H1 (cell line): Measurements from ENCODE around the gene TAS1R3. TPM values are rescaled to one million over a fixed set of nuclear protein-coding genes. Genes with fewer than 3 reads are reported as not detected.
A peak's percentile ranks its signal among the peaks of the same experiment; 100 is the strongest.

ENCODE experiments used
- CTCF ChIA-PET: fragments of 300-600 bp; sonication (Branson Sonifier 250); formaldehyde crosslinking; loops from one replicate; lab custom pipeline; 2021; ENCODE audit not compliant: partially characterized antibody; lab: Charles Lee
- POLR2A ChIA-PET: fragments of 300-600 bp; sonication (Branson Sonifier 250); formaldehyde crosslinking; loops from one replicate; lab custom pipeline; 2021; ENCODE audit warnings: inconsistent platforms; ENCODE audit not compliant: partially characterized antibody; lab: Charles Lee
- DNase-seq, 2 experiments: peaks; one replicate each; pipeline versions ENCODE4 v3.0.0 to v3.0.0-alpha.2; 2010 to 2022; ENCODE audit warnings: low spot score in 2 of 2, low read depth in 1 of 2, mixed read lengths in 1 of 2
- FAIRE-seq: peaks from 2 replicates; lab custom pipeline; 2011; peaks lifted over from hg19 to GRCh38; lab: Jason Lieb, UNC
- H2AFZ ChIP-seq: 2 replicates; pipeline ENCODE4 v1.8.1; 2012; ENCODE audit warnings: low read length, inconsistent platforms
- H2AK5ac ChIP-seq: 2 replicates; pipeline ENCODE4 v1.6.1; 2013; ENCODE audit warnings: low read depth, low read length
- H2BK120ac ChIP-seq: replicated peaks from 2 replicates; pipeline ENCODE3; 2013; ENCODE audit warnings: low read depth, low read length, inconsistent platforms
- H2BK12ac ChIP-seq: 2 replicates; pipeline ENCODE4 v1.6.1; 2013; ENCODE audit warnings: low read depth, low read length
- H2BK15ac ChIP-seq: 2 replicates; pipeline ENCODE4 v1.6.1; 2013; ENCODE audit warnings: low read length
- H2BK20ac ChIP-seq: 2 replicates; pipeline ENCODE4 v1.6.1; 2013; ENCODE audit warnings: low read length
- H2BK5ac ChIP-seq: 2 replicates; pipeline ENCODE4 v1.6.1; 2013; ENCODE audit warnings: low read depth, low read length
- H3K14ac ChIP-seq: 2 replicates; pipeline ENCODE4 v1.6.1; 2013; ENCODE audit warnings: inconsistent platforms; ENCODE audit not compliant: insufficient read length
- H3K18ac ChIP-seq: 2 replicates; pipeline ENCODE4 v1.6.1; 2013; ENCODE audit warnings: low read length; ENCODE audit errors: extremely low read depth
- H3K23ac ChIP-seq: 2 replicates; pipeline ENCODE4 v1.6.1; 2013; ENCODE audit warnings: inconsistent platforms; ENCODE audit not compliant: insufficient read length
- H3K23me2 ChIP-seq: 2 replicates; pipeline ENCODE4 v1.6.1; 2013; ENCODE audit warnings: low read depth, low read length
- H3K27ac ChIP-seq: 2 replicates; pipeline ENCODE4 v1.6.1; 2011; ENCODE audit warnings: low read depth, low read length, inconsistent platforms
- H3K27me3 ChIP-seq, 4 experiments: replicated peaks in 1 of 4; 1 replicate in 1 of 4; 2 replicates in 3 of 4; pipeline versions ENCODE4 v1.6.1 to v1.8.1; 2011 to 2013; ENCODE audit warnings: low read length in 3 of 4, mild to moderate bottlenecking in 3 of 4, inconsistent platforms in 2 of 4, mixed read lengths in 2 of 4, moderate library complexity in 1 of 4; ENCODE audit not compliant: control insufficient read depth in 3 of 4, insufficient read depth in 3 of 4; ENCODE audit errors: extremely low read depth in 1 of 4
- H3K36me3 ChIP-seq, 4 experiments: 2 replicates each; pipeline versions ENCODE4 v1.6.1 to v1.8.1; 2011 to 2013; ENCODE audit warnings: mild to moderate bottlenecking in 4 of 4, low read length in 3 of 4, moderate library complexity in 2 of 4, control low read depth in 1 of 4, inconsistent platforms in 1 of 4; ENCODE audit not compliant: insufficient read depth in 4 of 4, control insufficient read depth in 2 of 4
- H3K4ac ChIP-seq: replicated peaks from 2 replicates; pipeline ENCODE3; 2013; ENCODE audit warnings: low read length, low read depth, mixed read lengths, inconsistent platforms; ENCODE audit not compliant: insufficient read length
- H3K4me1 ChIP-seq, 4 experiments: replicated peaks in 1 of 4; 1 replicate in 1 of 4; 2 replicates in 3 of 4; pipeline versions ENCODE4 v1.6.1 to v1.8.1; 2011 to 2013; ENCODE audit warnings: low read length in 3 of 4, inconsistent platforms in 2 of 4, mixed read lengths in 1 of 4; ENCODE audit not compliant: insufficient read depth in 4 of 4, control insufficient read depth in 3 of 4
- H3K4me2 ChIP-seq, 2 experiments: 2 replicates each; pipeline versions ENCODE4 v1.6.1 to v1.8.1; 2011 to 2013; ENCODE audit warnings: low read depth in 2 of 2, low read length in 2 of 2, control low read depth in 1 of 2, inconsistent platforms in 1 of 2, mild to moderate bottlenecking in 1 of 2; ENCODE audit not compliant: insufficient read depth in 1 of 2
- H3K4me3 ChIP-seq, 4 experiments: fragments of 200-600, 300-600 bp in 1 of 4; sonication (generic), shearing (Covaris generic), sonication (Bioruptor Twin) in 1 of 4; 2 replicates each; pipeline versions ENCODE4 v1.5.1 to v1.8.1; 2011 to 2016; ENCODE audit warnings: low read length in 4 of 4, low read depth in 3 of 4, control low read depth in 2 of 4, inconsistent platforms in 2 of 4, mild to moderate bottlenecking in 2 of 4, mixed read lengths in 1 of 4, moderate library complexity in 1 of 4; ENCODE audit not compliant: insufficient read depth in 2 of 4; ENCODE audit errors: extremely low read depth in 1 of 4
- H3K56ac ChIP-seq: replicated peaks from 2 replicates; pipeline ENCODE3; 2013; ENCODE audit warnings: low read depth, mild to moderate bottlenecking, mixed read lengths, low read length, inconsistent platforms; ENCODE audit not compliant: insufficient read length
- H3K79me1 ChIP-seq: 2 replicates; pipeline ENCODE4 v1.6.1; 2013; ENCODE audit warnings: low read depth, low read length, control low read depth
- H3K79me2 ChIP-seq, 2 experiments: 2 replicates each; pipeline versions ENCODE4 v1.6.1 to v1.8.1; 2012 to 2013; ENCODE audit warnings: low read length in 2 of 2, mild to moderate bottlenecking in 2 of 2, inconsistent platforms in 1 of 2; ENCODE audit not compliant: insufficient read depth in 2 of 2, control insufficient read depth in 1 of 2
- H3K9ac ChIP-seq, 4 experiments: replicated peaks in 1 of 4; 1 replicate in 1 of 4; 2 replicates in 3 of 4; pipeline versions ENCODE4 v1.6.1 to v1.8.1; 2011 to 2013; ENCODE audit warnings: low read depth in 3 of 4, low read length in 3 of 4, control low read depth in 2 of 4, mild to moderate bottlenecking in 2 of 4, moderate library complexity in 2 of 4, inconsistent platforms in 1 of 4; ENCODE audit errors: extremely low read depth in 1 of 4
- H3K9me3 ChIP-seq, 2 experiments: 2 replicates each; pipeline versions ENCODE4 v1.6.1 to v1.8.1; 2012 to 2013; ENCODE audit warnings: mild to moderate bottlenecking in 2 of 2, moderate library complexity in 2 of 2, control low read depth in 1 of 2, inconsistent platforms in 1 of 2, low read depth in 1 of 2, low read length in 1 of 2, mixed read lengths in 1 of 2; ENCODE audit not compliant: insufficient read depth in 2 of 2
- H4K20me1 ChIP-seq, 2 experiments: replicated peaks in 1 of 2; 2 replicates each; pipeline versions ENCODE3 to v1.8.1; 2011 to 2013; ENCODE audit warnings: inconsistent platforms in 2 of 2, low read length in 2 of 2, mild to moderate bottlenecking in 1 of 2; ENCODE audit not compliant: insufficient read depth in 2 of 2, control insufficient read depth in 1 of 2
- H4K5ac ChIP-seq: 2 replicates; pipeline ENCODE4 v1.6.1; 2013; ENCODE audit warnings: low read length, low read depth, mixed read lengths, inconsistent platforms; ENCODE audit not compliant: insufficient read length
- H4K8ac ChIP-seq: 2 replicates; pipeline ENCODE4 v1.8.0; 2013; ENCODE audit warnings: mild to moderate bottlenecking, moderate library complexity, low read length, inconsistent platforms; ENCODE audit not compliant: insufficient read depth; ENCODE audit errors: extremely low read depth
- H4K91ac ChIP-seq: replicated peaks from 2 replicates; pipeline ENCODE3; 2013; ENCODE audit warnings: low read length, mixed read lengths, inconsistent platforms; ENCODE audit not compliant: insufficient read length
- E2F6 ChIP-seq: IDR thresholded peaks from 2 replicates; pipeline ENCODE4 v1.6.1; 2012; ENCODE audit warnings: inconsistent platforms
- NRF1 ChIP-seq: IDR thresholded peaks from 2 replicates; pipeline ENCODE4 v1.6.1; 2011; ENCODE audit warnings: mild to moderate bottlenecking, low read depth, low read length, improper control_type of control experiment
- TAF7 ChIP-seq: optimal IDR thresholded peaks from 2 replicates; pipeline ENCODE3; 2011; ENCODE audit warnings: low read depth, mild to moderate bottlenecking, inconsistent platforms, low read length, moderate library complexity, borderline replicate concordance
- WGBS, 2 experiments: shearing (Covaris generic) in 1 of 2; methylation state at CpG; one replicate each; pipeline versions ENCODE4 v1.1.6 to v1.1.7; 2013 to 2015; ENCODE audit warnings: low lambda C conversion rate in 2 of 2, mixed read lengths in 2 of 2, inconsistent platforms in 1 of 2, low coverage in 1 of 2, missing lambda C conversion rate in 1 of 2; ENCODE audit not compliant: insufficient replicate concordance in 2 of 2, insufficient coverage in 1 of 2, insufficient read length in 1 of 2; ENCODE audit errors: extremely low coverage in 1 of 2, missing lambda C conversion rate in 1 of 2; 5-methylcytosine and 5-hydroxymethylcytosine counted together
- polyA plus RNA-seq, 7 experiments: library from polyadenylated mRNA; depleted of rRNA in 3 of 7; stranded (reverse) in 5 of 7; unstranded in 2 of 7; fragments of >200 nt in 5 of 7; fragments of 200-250 nt in 2 of 7; gene quantifications; 1 replicate in 5 of 7; 2 replicates in 1 of 7; 4 replicates in 1 of 7; pipeline versions ENCODE4 v1.2.1 to v1.2.3, GENCODE V29; 2011 to 2013; ENCODE audit warnings: missing spikeins in 2 of 7, mixed read lengths in 2 of 7
- total RNA-seq: library from RNA; stranded (reverse); fragmentation: NEBNext Ultra II Directional; extraction: Animal tissue kit (Norgen Biotek cat#: 25700); gene quantifications from 2 replicates; pipeline ENCODE4 v1.2.1, GENCODE V29; 2021

TAS1R3 gene
- total and polyA plus RNA-seq, 2 of the 8 experiments (the other 6 are each of a cell fraction or from before 2014, with no cell fraction given) = 0.03 to 0.19 TPM

- Histone ChIP-seq H3K4ac (no peak overlapping the region), H2BK20ac (no peak overlapping the region), H3K4me1 (peaks cover 0 to 49% (median 33%) of the 10 kb centered on the region in 4 experiments; a peak in 6 of 7 replicates), H2BK12ac (peak overlapping the region; percentile 90; the same call in 1 of the 2 replicates), H3K4me3 (peak overlapping the region; percentile 8 to 48 (median 23); a peak in 5 of 8 replicates), H4K5ac (no peak overlapping the region), H2AK5ac (0 out of 2 replicates have a peak overlapping the region, but pooled peaks have one; percentile 2), H3K56ac (no peak overlapping the region), H3K9me3 (no peaks in the 10 kb centered on the region), H3K27me3 (peaks cover 9 to 17% (median 14%) of the 10 kb centered on the region in 4 experiments), H3K14ac (no peak overlapping the region), H3K36me3 (no peaks in the 10 kb centered on the region), H3K9ac (no peak overlapping the region), H4K20me1 (peaks cover 4 to 15% of the 10 kb centered on the region in 2 experiments), H4K91ac (no peak overlapping the region), H2AFZ (no peak overlapping the region), H2BK120ac (no peak overlapping the region), H3K79me2 (peaks cover 0 to 14% of the 10 kb centered on the region in 2 experiments; a peak in 3 of 4 replicates), H3K23me2 (peaks cover 27% of the 10 kb centered on the region; the same call in 1 of the 2 replicates), H3K27ac (no peak overlapping the region), H4K8ac (peak overlapping the region; percentile 51; the same call in 1 of the 2 replicates), H2BK5ac (no peak overlapping the region), H3K23ac (no peak overlapping the region), H2BK15ac (0 out of 2 replicates have a peak overlapping the region, but pooled peaks have one; percentile 29), H3K18ac (no peak overlapping the region; the same call in 1 of the 2 replicates), H3K79me1 (peaks cover 4% of the 10 kb centered on the region), H3K4me2 (peak overlapping the region; percentile 61 to 62)
- TF ChIP-seq NRF1 (no peak), TAF7 (no peak), E2F6 (peak; percentile 54)
- FAIRE-seq (no peak), DNase-seq (no peak)
- ChIA-PET POLR2A (interaction anchor here (0.7 to 5.1 kb wide), 11 partner anchors 8 to 64 kb away, joined by 3 to 80 read pairs (median 5); partner anchors contain the start of genes AURKAIP1 and CCNL2), CTCF (interaction anchor here (0.7 to 3.4 kb wide), 9 partner anchors 9 to 408 kb away, joined by 3 to 40 read pairs (median 4); no protein-coding TSS in a partner anchor)
- WGBS, 2 experiments = 73% methylated on average over 25 of the region's 29 CpGs; no CpG with 5 or more reads in 1 of the 2 experiments
Observed at GRCh38 chr1:1351511-1352427, 20.7 kb downstream of the TAS1R3 start.
